Activated CD8-positive, alpha-beta memory T cell treated with anti-CD3 and anti-CD28 coated beads for 4 hours (primary cell): ENCODE measurements around the gene RAPGEF1.

ENCODE experiments used
- DNase-seq, 2 donors: peaks; one replicate each; pipeline ENCODE4 v3.0.0-alpha.2; 2020; ENCODE audit warnings: low read depth in 2 of 2

RAPGEF1 gene

GRCh38 chr9:131650254-131650653, 89.6 kb downstream of the RAPGEF1 start:
- DNase-seq, result no peak

DNA sequence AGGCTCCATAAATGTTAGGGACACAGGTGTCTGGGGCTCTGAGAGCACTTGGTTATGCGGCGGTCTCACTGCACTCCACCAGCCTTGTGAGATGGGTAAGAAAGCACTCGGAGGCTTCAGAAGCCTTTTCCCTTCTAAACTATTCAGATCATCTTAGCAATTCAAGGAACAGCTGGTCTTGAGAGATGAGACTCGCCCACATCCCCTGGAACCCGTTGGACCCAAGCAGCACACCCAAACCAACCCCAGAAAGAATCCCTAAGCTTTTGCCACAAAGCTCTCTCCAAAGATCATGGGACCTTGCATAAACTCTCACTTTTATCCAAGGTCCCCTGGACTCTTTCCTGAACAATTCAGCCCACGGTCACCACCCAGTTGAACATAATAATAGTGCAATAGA, 90.2 kb downstream of the RAPGEF1 start:
- DNase-seq, result no peak

GRCh38 chr9:131645078-131645776, 94.6 kb downstream of the RAPGEF1 start:
- no peak for DNase-seq

DNA sequence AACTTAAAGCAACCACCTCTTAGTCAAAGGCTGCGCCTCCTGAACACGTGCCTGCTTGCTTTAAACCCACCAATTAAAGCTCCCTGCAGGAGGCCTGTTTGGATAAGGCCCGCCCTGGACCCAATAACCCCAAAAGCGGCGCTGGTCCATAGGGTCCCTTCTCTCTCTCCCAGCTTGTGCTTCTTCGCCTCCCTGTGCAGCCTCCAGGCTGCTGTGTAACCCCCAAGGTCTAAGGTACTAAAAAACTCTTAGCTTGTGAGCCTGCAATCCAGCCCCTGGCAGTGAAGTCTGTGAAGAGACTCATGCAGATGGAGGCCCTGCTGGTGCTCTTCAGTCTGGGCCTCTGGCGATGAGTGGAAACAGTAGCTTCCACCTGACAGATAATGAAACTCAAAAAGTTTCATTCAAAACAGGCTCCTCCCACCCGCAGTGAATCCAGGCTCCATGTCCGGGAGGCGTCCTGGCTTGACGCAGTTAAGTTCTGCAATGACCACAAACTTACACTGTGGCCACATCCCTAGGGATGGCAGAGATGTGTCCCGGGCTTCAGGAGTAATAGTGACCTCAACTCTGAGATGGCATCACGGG, 97.3 kb downstream of the RAPGEF1 start:
- DNase-seq, result no peak

DNA sequence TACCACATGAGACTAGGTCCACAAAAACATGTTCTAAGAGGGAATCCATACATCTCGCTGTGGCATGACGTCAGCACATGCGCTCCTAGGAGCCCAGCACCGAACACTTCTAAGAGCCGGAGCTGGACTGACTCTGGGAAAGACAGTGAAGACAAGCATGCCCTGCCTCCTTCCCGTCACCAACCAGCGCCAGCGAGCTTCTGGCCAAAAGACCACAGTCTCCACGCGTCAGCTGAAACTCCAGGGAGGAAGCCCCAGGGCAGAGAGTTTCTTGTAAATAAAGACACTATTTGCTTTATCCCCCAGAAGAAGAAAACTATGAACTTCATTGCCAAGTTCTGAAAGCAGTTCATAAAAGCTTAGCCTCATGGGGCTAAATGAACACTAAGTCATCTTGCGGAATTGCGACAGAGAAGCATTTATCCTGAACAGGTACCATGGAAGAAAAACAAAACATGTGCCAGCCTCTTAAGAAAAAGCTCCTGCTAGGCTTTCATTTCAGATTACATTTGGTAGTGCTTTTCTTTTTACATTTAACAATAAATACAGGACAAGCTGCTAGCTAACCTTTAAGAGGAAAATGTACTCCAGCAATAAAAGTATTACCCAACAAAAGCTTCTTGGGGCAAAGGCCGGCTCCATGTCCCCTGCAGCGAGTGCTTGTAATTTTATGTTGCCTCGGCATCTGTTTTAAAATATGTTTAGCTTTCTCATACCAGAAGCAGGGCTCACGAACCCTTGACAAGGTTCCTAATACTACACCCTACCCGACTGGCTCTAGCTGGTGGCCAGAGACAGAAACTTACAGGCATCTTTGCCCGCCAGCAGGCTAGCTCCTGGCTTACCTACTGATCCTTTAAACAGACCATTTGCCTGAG, 98.0 kb downstream of the RAPGEF1 start:
- DNase-seq, result no peak

DNA sequence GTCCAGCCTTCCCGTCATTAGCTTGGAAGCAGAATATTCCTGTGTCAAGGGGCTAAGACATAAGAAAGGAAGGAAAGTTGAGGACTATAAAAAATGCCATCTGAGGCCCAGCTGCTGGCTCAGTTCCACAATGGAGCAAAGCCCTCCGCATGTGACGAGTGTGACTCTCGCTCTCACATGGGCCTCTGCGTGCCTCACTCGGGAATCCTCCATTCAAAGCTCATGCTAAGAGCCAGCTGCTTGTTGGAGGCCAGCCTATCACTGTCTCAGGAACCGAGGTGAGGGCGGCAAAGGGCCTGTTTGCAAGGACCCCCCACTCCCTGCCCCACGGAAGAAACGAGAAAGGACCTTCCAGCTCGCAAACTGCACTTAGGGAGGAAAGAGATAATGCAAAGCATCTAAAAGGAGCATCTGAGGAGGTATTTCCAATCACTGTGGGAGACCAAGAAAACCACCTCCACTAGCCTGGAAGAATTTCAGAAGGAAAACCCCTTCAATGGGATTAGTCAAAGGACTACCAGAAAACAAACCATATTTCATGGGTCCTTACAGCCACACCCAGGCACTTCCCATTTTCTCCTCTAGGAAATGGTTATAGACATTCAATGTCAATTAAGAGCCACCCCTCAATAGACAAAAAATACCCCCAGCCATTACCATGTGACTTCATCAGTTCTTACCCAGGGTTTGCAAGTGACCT, 99.3 kb downstream of the RAPGEF1 start:
- no peak for DNase-seq

DNA sequence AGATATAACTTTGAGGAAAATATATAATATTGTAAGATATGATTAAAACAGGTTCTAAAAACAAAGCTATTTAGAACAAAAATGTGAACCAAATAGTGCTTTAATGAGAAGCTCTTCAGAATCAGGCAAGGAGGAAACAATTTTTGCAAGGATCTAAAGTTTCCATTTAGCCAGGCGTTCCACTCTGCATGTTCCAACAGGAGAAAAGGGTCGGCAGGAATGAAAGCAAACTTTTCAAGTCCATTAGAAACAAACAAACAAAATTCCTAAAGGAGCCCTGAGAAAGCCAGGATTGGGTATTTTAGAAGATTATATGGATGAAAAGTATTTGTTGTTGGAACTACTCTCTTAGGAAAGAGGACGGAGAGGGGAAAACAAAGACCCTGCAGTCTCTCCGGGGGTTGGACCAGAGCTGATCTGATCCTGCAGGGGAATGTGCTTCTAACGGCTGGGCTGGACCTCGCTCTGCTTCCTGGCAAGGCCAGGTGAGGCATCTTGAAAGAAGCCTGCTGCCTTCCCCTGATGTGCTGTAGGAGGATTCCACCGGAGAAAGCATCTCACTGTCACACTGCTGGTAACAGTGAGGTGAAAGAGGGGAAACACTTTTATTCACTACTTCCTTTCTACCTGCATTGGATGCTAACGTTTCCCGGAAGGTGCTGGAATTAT, 100.0 kb downstream of the RAPGEF1 start:
- no peak for DNase-seq

DNA sequence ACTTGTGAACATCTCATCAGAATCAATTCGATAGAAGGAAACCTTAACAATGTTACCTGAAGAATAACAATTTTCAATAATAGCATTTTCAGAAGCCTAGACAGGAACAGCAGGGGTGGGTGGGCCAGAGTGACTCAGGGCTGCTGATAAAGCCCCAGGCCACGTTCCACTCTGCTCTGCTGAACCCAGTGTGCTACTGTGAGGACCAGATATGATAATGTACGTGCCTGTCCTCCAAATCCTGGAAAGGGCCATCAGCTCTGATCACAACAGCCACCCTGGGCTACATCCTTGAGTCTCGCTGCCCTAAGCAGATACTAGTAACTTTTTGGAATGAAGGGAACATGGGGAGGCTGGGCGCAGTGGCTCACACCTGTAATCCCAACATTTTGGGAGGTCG, 103.3 kb downstream of the RAPGEF1 start:
- no peak for DNase-seq

GRCh38 chr9:131635892-131636291, 104.0 kb downstream of the RAPGEF1 start:
- DNase-seq, result no peak

DNA sequence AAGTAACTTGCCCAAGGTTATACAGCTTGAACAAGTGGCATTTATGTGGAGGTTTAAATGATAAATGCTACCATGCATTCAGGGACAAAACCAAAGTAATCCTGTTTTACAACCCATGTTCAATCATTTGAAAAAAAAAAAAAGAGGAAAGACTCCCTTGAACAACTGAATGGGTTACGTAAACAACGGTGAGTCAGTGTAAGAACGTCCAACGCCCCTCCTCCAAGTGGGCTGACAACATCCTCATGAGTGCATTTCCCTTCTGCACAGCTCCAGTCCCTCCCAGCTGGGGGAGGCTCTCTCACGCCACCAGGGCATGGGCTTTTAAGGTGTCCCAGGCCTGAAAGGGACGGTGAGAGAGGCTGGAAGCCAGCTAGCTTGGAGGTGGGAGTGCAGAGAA, 104.6 kb downstream of the RAPGEF1 start:
- peak; percentile 61 to 68 for DNase-seq

DNA sequence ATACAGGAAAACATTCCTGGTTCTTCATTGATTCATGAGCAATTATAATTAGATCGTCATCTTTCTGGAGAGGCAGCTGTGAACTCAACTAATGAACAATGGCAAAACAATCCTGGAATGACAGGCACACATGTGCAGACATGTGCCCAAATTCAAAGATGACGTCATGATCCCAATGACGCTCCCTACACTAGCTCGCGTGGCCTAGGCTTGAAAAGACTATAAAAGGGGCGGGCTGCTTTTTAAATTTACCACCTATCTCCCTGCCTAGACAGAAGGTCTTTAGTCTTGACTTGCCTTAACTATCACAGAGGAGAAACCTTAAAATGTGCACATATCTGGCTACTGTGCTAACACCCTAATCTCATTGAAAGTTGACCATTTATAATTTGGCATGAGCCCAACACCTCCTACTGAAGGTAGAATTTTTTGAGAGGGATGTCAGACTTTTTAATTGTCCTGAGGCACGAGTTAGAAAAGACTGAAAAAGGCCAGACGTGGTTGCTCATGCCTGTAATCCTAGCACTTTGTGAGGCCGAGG, 106.3 kb downstream of the RAPGEF1 start:
- DNase-seq, result no peak

DNA sequence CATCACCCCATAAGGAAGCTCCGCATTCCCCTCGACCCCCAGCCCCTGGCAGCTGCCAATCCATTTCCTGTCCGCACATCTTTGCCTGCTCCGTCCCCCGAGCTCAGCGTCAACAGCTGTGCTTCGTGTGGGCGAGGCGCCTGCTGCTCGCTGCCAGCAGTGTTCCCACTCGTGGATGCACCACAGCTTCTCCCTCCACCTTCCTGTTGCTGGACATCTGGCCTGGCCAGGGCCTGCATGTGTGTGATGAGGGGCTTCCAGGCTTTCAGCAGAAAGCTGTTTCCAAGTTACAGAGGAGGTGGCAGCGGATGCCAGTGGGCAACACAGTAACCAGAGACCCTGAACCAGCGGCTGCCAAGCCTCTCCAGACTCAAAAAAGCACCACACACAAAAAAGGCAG, 108.6 kb downstream of the RAPGEF1 start:
- DNase-seq, result no peak

DNA sequence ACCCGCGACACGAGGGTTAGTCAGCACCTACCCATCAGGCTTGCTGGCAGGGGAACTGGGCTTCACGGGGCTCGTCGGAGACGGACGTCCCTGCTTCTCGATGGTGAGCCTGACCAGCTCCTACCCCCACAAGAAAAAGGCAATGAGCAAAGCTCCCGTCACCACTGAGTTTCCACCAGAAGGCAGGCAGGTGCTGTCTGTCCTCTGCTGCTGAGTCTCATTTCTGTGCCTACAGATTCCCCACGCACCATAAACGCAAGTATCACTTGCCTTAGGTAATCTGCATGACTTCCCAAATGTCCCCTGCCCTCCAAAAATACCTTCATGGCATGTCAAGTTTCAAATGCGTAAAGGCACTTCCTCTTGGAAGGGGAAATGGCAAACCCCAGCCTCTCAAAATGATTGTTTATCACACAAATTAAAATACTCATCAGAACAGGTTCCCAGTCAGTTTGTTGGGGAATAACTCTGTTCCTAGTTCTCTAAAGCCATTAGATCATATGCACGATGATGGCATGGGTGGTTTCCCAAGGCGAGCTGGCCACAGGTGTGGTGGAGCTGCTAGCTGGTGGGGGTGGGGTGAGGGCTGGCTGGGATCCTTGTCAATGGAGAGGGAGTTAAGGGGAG, 109.6 kb downstream of the RAPGEF1 start:
- DNase-seq, result no peak

GRCh38 chr9:131629825-131630204, 110.1 kb downstream of the RAPGEF1 start:
- no peak for DNase-seq

DNA sequence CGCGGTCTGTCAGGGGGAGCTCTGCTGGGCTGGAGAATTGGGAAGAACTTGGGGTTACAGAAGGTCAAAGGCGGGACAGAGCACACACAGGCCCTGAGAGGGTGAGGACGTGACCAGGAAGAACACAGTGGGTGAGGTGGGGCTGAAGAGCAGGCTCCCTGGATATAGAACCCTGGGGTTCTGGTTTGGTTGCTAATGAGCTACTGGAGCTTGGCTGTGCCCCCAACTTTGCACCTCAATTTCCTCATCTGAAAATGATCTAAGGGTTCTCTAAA, 110.7 kb downstream of the RAPGEF1 start:
- DNase-seq, result no peak

DNA sequence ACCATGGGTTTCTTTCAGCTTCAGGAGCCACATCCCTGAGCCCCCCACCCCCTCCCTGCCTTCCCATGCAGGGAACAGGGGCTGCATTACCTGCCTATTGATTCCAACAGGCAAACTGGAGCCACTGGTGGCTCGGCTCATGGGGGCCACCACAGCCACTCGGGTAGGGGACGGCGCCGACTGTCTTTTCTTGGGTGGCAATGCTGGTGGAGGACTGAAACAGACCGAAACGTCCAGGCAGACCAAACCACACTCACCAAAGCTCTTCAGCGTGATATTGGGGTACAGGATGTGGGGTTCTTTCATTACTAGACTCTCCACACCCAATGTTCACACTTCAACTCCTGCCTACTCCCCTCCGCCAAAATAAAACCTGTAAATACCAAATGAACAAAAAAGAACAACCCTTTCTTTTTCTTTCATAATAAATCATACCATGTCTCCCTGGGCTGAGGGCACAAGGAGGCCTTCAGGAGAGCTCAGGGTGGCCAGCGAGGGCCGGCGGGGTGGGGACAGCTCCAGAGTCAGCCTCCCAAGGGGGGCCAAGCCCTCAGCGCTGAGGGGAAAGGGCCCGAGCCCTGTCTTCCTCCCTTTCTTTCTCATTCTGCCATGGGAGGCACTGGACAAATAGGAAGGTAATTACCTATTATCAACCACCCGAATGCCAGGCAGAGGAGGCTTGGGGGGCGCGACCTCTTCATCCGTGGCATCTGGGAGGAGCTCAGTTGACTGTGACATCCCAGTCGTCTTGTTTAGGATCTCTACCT, 111.2 kb downstream of the RAPGEF1 start:
- DNase-seq, result no peak

- peak; percentile 36 to 45 for DNase-seq
These were observed 112.0 kb downstream of the RAPGEF1 start for GRCh38 chr9:131627648-131628458.

- no peak for DNase-seq
These were observed 112.6 kb downstream of the RAPGEF1 start for GRCh38 chr9:131627326-131627647.

DNA sequence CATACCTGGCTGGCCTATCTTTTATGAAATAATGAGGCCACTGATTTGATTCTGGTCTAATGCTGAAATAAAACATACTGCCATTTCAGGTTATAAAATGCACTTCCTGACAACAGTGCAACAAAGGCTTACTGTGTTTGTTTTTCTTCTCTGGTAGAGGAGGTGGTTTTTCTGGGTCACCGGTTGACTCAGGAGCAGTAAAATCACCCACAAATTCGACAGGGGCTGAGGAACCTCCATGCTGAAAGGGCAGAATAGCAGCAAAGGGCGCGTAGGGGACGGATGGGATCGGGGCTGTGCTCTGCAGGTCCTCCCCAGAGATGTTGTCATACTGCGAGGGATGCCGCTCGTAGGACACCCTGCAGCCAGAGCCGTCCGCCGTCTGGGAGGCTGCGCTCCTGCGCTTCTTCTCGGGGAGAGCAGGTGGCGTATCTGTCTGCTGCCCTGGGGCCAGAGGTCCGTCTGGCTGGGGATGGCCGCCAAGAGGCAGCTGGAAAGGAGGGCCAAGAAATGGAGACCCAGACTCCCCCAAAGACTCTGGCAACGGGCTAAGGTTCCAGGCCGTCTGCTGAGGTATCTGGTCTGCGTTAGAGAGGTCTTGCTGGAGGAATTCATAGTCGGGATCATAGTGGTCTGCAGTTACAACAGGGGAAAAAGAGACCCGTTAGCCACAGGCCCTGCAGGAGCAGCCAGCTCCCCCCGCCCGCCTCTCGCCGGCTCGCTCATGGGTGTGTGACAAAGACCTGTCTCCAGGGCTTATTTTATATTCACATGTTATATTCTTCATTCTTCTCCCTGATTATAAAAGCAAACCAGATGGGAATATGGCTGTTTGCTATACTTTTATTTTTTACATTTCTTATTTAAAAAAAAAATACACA, 113.8 kb downstream of the RAPGEF1 start:
- no peak for DNase-seq
